HG03565 (cell line): ENCODE results near the gene CELA2A.
"Not testable (repeated sequence)": the region's sequence is repeated elsewhere in the genome, so short reads cannot be mapped to it uniquely, and the experiment has no call there.

Source experiments
- ATAC-seq: cut with Tn5 transposase; IDR thresholded peaks from one replicate; pipeline ENCODE4 v1.9.1; 2021; ENCODE audit warnings: mild to moderate bottlenecking, moderate library complexity; ENCODE audit not compliant: unreplicated experiment

The CELA2A gene

DNA sequence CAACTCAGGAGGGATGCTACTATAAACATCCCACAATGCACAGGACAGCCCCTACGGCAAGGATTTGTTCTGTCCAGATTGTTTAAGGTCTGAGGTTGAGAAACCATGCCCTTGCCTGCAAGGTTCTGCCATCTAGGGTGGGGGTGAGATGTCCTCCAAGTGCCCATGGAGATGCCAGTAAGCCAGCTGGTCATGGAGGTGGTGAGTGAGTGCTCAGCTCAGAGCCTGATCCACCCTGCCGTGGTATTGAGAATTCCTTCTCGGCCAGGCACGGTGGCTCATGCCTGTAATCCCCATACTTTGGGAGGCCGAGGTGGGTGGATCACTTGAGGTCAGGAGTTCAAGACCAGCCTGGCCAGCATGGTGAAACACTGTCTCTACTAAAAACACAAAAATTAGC, 31.6 kb upstream of the CELA2A start:
- no peak for ATAC-seq

DNA sequence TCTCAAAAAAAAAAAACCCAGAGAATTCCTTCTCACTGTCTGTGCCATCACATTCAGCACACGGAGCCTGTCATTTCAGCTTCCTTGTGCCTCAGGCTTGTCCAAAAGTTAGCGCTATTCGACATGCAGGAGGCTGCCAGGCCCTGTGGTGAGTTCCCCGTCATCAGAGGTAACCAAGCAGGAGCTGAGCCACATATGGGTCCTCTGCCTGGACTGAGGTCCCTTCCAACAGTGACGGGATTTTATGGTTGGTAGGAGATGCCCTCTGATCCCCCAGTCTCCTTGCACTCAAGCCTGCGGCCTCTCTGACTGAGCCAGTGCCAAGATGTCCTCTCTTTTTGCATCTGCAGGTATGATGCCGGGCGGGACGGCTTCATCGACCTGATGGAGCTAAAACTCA, 31.0 kb upstream of the CELA2A start:
- ATAC-seq: no peak

DNA sequence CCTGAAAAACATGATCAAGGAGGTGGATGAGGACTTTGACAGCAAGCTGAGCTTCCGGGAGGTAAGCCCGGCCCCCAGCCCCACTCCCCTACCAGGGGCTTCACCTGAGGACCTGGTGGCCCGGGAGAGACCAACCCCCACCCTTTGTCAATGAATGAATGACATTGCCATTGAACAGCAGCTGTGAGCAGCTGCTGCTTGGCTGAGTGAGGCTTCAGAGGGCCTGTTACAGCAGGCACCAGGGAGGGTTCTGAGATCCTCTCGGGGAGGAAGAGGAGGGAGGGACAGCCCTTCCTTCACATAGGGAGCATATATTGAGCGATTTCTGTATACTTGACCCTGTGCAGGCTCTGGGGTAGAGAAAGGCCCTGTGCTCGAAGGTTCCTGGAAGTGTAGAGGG, 30.6 kb upstream of the CELA2A start:
- ATAC-seq: no peak

DNA sequence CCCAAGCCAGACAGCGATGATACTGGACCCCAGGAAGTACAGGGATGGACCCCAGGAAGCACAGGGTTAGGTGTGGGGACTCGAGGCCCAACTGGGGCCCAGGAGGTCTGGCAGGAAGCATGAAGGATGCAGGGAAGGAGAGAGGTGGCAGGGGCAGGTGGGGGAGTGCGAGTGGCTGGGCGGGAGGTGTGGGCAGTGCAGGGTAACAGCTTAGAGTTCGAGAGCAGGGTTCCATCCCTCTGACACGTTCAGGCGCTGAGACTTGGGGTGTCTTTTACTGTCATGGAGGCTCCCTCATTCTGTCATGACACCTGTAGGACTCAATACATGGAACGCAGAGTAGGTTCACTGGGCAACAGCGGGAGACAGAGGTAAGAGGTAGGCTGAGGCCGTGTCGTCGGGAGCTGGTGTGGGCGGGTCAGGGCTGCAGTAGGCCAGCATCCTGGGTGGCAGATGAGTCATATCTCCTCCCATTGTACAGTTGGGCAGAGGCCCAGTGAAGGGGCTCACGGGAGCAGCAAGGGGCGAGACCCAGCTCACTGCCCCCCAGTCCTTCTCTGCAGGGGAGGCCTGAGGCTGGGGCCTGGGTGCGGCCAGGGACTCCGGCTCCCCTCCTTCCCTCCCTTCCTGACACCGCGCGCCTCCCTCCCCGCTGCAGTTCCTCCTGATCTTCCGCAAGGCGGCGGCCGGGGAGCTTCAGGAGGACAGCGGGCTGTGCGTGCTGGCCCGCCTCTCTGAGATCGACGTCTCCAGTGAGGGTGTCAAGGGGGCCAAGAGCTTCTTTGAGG, 29.8 kb upstream of the CELA2A start:
- no peak for ATAC-seq

DNA sequence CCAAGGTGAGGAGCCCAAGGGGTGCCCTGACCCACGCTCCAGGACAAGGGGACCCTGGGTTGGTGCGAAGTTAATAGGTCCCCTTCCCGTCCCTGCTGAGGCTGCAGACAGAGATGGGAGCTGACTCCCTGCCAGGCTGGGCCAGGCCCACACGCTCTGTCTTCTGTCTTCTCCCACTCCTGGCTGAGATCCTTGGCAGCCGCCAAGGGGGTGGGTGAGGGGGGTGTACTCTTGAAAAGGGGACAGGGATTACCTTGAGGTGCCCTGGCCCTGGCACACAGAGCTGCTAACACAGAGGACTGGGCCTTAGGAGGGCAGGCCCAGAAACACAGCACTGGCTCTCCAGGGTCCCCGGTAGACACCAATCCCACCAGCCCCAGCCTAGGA, 29.3 kb upstream of the CELA2A start:
- ATAC-seq: no peak

GRCh38 chr1:15428252-15428651, 28.3 kb upstream of the CELA2A start:
- ATAC-seq: not testable (repeated sequence)

GRCh38 chr1:15428815-15429435, 27.6 kb upstream of the CELA2A start:
- ATAC-seq: no peak

- no peak for ATAC-seq
These were observed 26.8 kb upstream of the CELA2A start for GRCh38 chr1:15429701-15430149.

DNA sequence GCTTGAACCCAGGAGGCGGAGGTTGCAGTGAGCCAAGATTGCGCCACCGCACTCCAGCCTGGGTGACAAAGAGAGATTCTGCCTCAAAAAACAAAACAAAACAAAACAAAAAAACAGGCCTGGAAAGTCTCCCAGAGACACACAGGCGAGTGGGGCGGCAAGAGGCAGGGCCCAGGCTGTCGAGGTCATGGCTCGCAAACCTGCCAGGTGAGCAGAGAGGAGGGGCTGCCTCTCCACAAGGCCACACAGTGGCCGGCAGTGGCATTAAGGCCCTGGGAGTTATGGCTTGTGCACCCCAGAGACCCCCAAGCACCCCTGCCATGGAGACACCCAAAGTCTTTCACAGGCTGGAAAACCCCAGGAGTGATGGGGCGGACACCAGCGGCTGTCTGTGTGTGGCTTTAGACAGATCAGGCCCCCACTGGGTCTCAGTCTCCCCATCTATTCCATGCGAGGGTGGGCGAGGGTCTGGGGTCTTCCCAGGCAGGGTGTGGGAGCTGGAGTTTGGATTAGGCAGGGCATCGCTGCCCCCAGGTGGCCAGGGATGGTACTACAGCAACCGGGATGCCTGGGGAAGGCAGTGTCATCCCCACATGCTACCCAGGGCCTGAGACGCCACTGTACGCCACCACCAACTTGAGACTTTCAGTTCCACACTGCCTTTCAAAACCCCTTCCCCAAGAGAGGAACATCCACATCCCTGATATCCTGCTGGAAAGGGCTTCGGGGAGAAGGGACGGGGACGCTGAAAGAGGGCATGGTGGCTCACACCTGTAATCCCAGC, 25.6 kb upstream of the CELA2A start:
- no peak for ATAC-seq

- no peak for ATAC-seq
These were observed 25.0 kb upstream of the CELA2A start for GRCh38 chr1:15431571-15431948.

DNA sequence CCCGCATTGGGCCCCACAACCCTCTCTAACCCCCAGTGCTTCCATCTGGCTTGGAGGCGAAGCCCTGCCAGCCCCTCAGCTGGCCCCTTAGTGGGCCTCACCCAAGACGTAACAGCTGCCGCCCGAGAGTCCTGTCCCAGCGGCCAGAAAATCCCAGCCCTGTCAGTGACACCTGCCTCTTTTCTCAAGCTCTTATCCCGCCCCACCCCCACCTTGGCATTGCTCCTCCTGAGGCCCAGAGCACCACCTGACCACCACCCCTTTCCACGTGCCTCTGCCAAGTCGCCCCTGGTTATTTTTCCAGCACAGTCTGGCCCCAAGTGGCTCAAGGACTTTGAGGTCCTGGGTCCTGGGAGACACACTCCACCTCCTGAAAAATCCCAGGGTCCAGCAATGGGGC, 24.2 kb upstream of the CELA2A start:
- no peak for ATAC-seq

DNA sequence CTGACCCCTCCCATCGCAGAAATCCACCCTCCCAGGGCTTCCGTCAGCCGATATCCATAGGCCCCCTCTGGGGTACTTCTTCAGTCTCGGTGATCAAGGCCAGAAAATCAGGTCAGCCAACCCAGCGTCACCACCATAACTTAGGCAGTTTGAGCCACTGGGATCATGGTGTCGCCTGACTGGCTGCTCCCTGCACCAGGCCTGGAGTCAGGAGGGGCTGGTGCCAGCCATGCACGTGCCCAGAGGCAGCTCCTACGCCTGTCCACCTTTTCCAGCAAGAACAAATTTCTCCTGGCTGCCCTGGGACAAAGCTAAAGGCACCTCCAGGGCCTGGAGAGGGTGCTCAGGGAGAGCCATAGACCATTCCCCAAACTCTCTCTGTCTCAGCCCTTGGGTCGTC, 23.1 kb upstream of the CELA2A start:
- ATAC-seq: no peak

- not testable (repeated sequence) for ATAC-seq
These were observed 21.8 kb upstream of the CELA2A start for GRCh38 chr1:15434739-15435138.

GRCh38 chr1:15435239-15436077, 21.1 kb upstream of the CELA2A start:
- no peak for ATAC-seq

DNA sequence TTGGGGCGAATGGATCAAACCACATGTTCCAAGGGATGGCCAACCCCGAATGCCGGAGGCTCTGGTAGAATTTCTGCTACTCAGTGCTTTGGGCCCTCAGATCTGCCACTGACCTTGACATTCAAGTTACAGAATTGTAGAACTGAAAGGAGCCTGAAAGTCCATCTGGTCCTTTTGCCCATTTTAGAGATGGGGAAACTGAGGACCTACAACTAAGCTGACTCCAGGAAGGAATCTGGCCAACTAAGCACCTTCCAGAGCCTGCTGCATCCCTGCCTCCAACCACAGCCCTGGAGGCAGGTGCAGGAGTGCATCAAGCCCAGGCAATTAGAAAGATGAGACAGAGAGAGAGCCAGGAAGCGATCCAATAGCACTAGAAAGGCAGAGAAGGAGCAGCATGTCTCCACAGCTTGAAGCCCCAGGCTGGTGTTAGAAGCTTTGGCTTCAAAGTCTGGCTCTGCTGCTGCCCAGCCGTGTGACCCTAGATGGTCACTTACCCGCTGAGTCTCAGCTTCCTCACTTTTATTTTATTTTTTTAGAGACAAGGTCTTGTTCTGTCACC, 19.6 kb upstream of the CELA2A start:
- no peak for ATAC-seq

DNA sequence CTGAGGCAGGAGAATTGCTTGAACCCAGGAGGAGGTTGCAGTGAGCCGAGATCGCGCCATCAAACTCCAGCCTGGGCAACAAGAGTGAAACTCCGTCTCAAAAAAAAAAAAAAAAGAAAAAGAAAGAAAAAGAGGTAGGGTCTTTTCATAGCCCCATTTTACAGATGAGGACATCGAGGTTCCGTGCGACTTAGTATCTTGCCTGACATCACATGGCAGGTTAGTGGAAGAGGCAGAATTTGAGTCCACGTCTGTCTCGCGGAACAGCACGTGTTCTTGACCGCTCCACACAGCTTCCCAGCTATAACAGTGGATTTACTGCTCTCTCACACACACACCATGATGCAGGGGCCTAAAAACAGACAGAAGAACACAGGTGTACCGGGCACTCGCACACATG, 17.2 kb upstream of the CELA2A start:
- no peak for ATAC-seq

- no peak for ATAC-seq
These were observed 16.2 kb upstream of the CELA2A start for GRCh38 chr1:15440357-15440756.

DNA sequence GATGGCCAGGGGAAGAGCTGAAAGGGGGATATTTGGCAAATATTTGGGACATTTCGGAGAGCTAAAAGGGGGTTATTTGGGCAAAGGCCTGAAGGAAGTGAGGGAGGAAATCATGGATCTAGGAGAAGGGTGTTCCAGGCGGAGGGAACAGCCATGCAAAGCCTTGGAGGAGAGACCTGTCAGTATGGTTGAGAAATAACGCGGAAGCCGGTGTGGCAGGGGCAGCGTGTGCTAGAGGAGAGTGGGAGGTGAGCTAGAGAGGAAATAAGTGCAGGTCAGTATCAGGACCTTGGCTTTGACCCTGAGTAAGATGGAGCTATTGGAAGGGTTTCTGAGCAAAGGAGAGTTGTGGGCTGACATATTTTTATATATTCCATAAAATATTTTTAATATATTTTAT, 15.3 kb upstream of the CELA2A start:
- no peak for ATAC-seq

DNA sequence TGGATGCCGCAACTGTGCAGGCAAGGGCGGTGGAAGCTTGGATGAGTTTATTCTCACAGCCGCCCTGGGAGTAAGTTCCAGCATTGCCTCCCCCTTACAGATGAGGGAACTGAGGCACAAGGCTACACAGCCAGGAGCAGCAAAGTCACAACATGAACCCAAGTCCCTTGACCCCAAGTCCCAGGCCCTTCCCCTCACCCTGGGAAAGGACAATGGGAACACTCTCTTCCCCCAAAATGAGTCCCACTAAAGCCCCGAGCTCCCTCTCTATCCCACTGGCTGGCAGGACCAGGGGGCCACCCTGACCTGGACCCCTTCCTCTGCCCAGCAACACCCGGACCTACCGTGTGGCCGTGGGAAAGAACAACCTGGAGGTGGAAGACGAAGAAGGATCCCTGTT, 14.4 kb upstream of the CELA2A start:
- ATAC-seq: no peak

GRCh38 chr1:15442759-15443158, 13.8 kb upstream of the CELA2A start:
- ATAC-seq: no peak

DNA sequence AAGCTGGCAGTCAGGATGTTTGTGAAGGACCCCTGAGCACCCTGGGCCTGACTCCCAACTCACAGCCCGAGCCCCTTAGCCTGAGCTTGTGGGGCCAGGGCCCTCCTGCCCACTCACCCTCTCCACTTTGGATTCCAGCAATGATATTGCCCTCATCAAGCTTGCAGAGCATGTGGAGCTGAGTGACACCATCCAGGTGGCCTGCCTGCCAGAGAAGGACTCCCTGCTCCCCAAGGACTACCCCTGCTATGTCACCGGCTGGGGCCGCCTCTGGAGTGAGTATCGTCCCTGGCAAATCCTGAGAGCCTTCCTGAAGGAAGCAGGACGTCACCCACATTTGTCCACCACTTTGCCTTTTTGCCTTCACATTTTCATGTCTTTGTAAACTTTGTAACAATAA, 13.3 kb upstream of the CELA2A start:
- ATAC-seq: no peak
